K562 (cell line): ENCODE results near the gene CHRM1. TPM values are rescaled to one million over a fixed set of nuclear protein-coding genes. Genes with fewer than 3 reads are reported as not detected.
A peak's percentile ranks its signal among the peaks of the same experiment; 100 is the strongest.

Experiments
- ATAC-seq: fragments of 200-7000 bp; cut with Tn5 transposase; 3 replicates; pipeline ENCODE4 v1.9.1; 2020; ENCODE audit warnings: moderate library complexity
- BruUV-seq: library from RNA; stranded (reverse); fragments of 400-500 nt; replicated peaks from 2 replicates; lab custom pipeline; 2021; lab: Mats Ljungman, UMichigan
- CTCF ChIA-PET: fragments of 300-600 bp; formaldehyde crosslinking; extraction: SDS; loops from one replicate; lab custom pipeline; 2021; ENCODE audit warnings: low intra/inter-chr PET ratio; lab: Yijun Ruan, JAX
- POLR2A ChIA-PET: fragments of 300-600, 350-650 bp; sonication (Branson Sonifier 250); formaldehyde crosslinking; extraction: SDS; loops from one replicate; lab custom pipeline; 2021; ENCODE audit warnings: antibody characterized with exemption, inconsistent platforms; lab: Yijun Ruan, JAX
- DNase-seq, 4 experiments: peaks; one replicate each; pipeline versions ENCODE4 v3.0.0 to v3.0.0-alpha.2; 2011 to 2018; ENCODE audit warnings: low spot score in 3 of 4, mixed read lengths in 3 of 4; ENCODE audit errors: extremely low read depth in 1 of 4
- FAIRE-seq: peaks from 2 replicates; lab custom pipeline; 2011; peaks lifted over from hg19 to GRCh38; lab: Jason Lieb, UNC
- H2AFZ ChIP-seq: 2 replicates; pipeline ENCODE4 v1.6.0; 2011; ENCODE audit warnings: low read depth, low read length, control low read depth, inconsistent platforms
- H3K27ac ChIP-seq: fragments of 200-600 bp; 3 replicates; pipeline ENCODE4 v1.8.0; 2011; ENCODE audit warnings: low read depth, mild to moderate bottlenecking, control low read depth, inconsistent platforms, low read length, moderate library complexity, mixed read lengths; ENCODE audit errors: extremely low read depth
- H3K27me3 ChIP-seq, 2 experiments: fragments of 300-600 bp in 1 of 2; 2 replicates in 1 of 2; 3 replicates in 1 of 2; pipeline versions ENCODE4 v1.6.0 to v1.8.0; 2011; ENCODE audit warnings: inconsistent platforms in 2 of 2, low read length in 2 of 2, mild to moderate bottlenecking in 1 of 2, mixed read lengths in 1 of 2, moderate library complexity in 1 of 2; ENCODE audit not compliant: control insufficient read depth in 2 of 2, insufficient read depth in 2 of 2
- H3K36me3 ChIP-seq: fragments of 300-600 bp; 3 replicates; pipeline ENCODE4 v1.8.0; 2011; ENCODE audit warnings: mild to moderate bottlenecking, low read length, inconsistent platforms; ENCODE audit not compliant: control insufficient read depth, insufficient read depth
- H3K4me1 ChIP-seq, 2 experiments: fragments of 200-600 bp in 1 of 2; replicated peaks in 1 of 2; 2 replicates in 1 of 2; 3 replicates in 1 of 2; pipeline versions ENCODE4 v1.5.1 to v1.8.0; 2011; ENCODE audit warnings: inconsistent platforms in 2 of 2, low read length in 2 of 2, mild to moderate bottlenecking in 1 of 2, mixed read lengths in 1 of 2, moderate library complexity in 1 of 2; ENCODE audit not compliant: control insufficient read depth in 2 of 2, insufficient read depth in 2 of 2
- H3K4me2 ChIP-seq: 2 replicates; pipeline ENCODE4 v1.6.1; 2011; ENCODE audit warnings: low read length, control low read depth, inconsistent platforms, mixed read lengths; ENCODE audit not compliant: insufficient read depth
- H3K4me3 ChIP-seq: fragments of 200-600 bp; sonication (generic), shearing (Covaris generic); 2 replicates; pipeline ENCODE4 v1.5.1; 2016; ENCODE audit warnings: control low read depth, inconsistent platforms
- H3K79me2 ChIP-seq: fragments of 200-600 bp; 3 replicates; pipeline ENCODE4 v1.8.0; 2011; ENCODE audit warnings: low read length, inconsistent platforms; ENCODE audit not compliant: control insufficient read depth, insufficient read depth
- H3K9ac ChIP-seq, 2 experiments: 2 replicates each; pipeline versions ENCODE4 v1.6.0 to v1.6.1; 2011; ENCODE audit warnings: low read depth in 2 of 2, low read length in 2 of 2, control low read depth in 1 of 2, inconsistent platforms in 1 of 2, mild to moderate bottlenecking in 1 of 2, mixed read lengths in 1 of 2; ENCODE audit not compliant: insufficient read depth in 1 of 2
- H3K9me1 ChIP-seq: one replicate; pipeline ENCODE4 v1.6.0; 2011; ENCODE audit warnings: inconsistent platforms, mild to moderate bottlenecking, low read length, moderate library complexity; ENCODE audit not compliant: control insufficient read depth, insufficient read depth
- H3K9me3 ChIP-seq: replicated peaks from 2 replicates; pipeline ENCODE4 v1.5.1; 2011; ENCODE audit warnings: low read depth, low read length, inconsistent platforms; ENCODE audit not compliant: control insufficient read depth, insufficient read depth
- H4K20me1 ChIP-seq: replicated peaks from 2 replicates; pipeline ENCODE4 v1.6.1; 2011; ENCODE audit warnings: low read length, inconsistent platforms, mixed read lengths; ENCODE audit not compliant: control insufficient read depth, insufficient read depth
- AFF4 ChIP-seq: sonication (generic); formaldehyde crosslinking; IDR thresholded peaks from 2 replicates; pipeline ENCODE4 v1.8.0; 2023; ENCODE audit warnings: mild to moderate bottlenecking, missing genetic modification reagents
- FOXJ2 ChIP-seq: fragments of 200-800 bp; sonication (Bioruptor generic); IDR thresholded peaks from 2 replicates; pipeline ENCODE4 v1.6.1; 2016; ENCODE audit warnings: missing genetic modification characterization, missing compliant biosample characterization
- MEIS2 ChIP-seq: fragments of 450-650 bp; IDR thresholded peaks from 2 replicates; pipeline ENCODE4 v1.6.1; 2014; ENCODE audit warnings: mild to moderate bottlenecking; ENCODE audit not compliant: partially characterized antibody
- ZNF592 ChIP-seq: fragments of 450-650 bp; IDR thresholded peaks from 2 replicates; pipeline ENCODE4 v1.6.1; 2017; ENCODE audit warnings: antibody characterized with exemption, mild to moderate bottlenecking
- WGBS: fragments of 100-300 bp; shearing (Covaris generic); methylation state at CpG from one replicate; pipeline ENCODE4 v1.1.6; 2016; ENCODE audit warnings: low coverage, mixed read lengths; ENCODE audit not compliant: insufficient coverage; ENCODE audit errors: missing lambda C conversion rate; 5-methylcytosine and 5-hydroxymethylcytosine counted together
- in situ Hi-C: fragments of 300-500 bp; cut with MboI; formaldehyde crosslinking; loops from 4 replicates; pipeline ENCODE4 v1.15.0; 2018; ENCODE audit warnings: inconsistent platforms, mixed read lengths
- intact Hi-C: fragments of 100-400 bp; cut with micrococcal nuclease; formaldehyde crosslinking; loops from 2 replicates; pipeline ENCODE4 v1.14.2; 2022
- polyA plus RNA-seq, 8 experiments: library from polyadenylated mRNA; depleted of rRNA in 4 of 8; stranded (reverse) in 5 of 8; unstranded in 3 of 8; fragments of >200 nt; fragmentation: Nextera tagmentation in 2 of 8; fragmentation: Illumina TruSeq in 1 of 8; extraction: Ambion mirVana in 2 of 8; extraction: Trizol in 1 of 8; gene quantifications; 2 replicates each; pipeline versions ENCODE4 v1.2.1 to v1.2.3, GENCODE V29; 2011 to 2014; ENCODE audit warnings: inconsistent platforms in 1 of 8, missing spikeins in 1 of 8
- total RNA-seq, 7 experiments: library from RNA; depleted of rRNA in 6 of 7; stranded (reverse); fragments of >200 nt in 6 of 7; fragmentation: Illumina TruSeq in 2 of 7; extraction: Trizol in 2 of 7; gene quantifications; 2 replicates each; pipeline versions ENCODE4 v1.2.1 to v1.2.3, GENCODE V29; 2011 to 2021; ENCODE audit warnings: low replicate concordance in 1 of 7

The CHRM1 gene
- total and polyA plus RNA-seq, 9 of the 15 experiments (the other 6 are each of a cell fraction or from before 2014, with no cell fraction given), result not detected

- intact Hi-C loops, result no loop called here
- no TSS peak for BruUV-seq
- H3K79me2 ChIP-seq, result no peaks in the 10 kb centered on the region
- H3K4me2 ChIP-seq, result no peak overlapping the region
- H3K36me3 ChIP-seq, result no peaks in the 10 kb centered on the region
- no peak overlapping the region for H3K4me3 ChIP-seq
- H4K20me1 ChIP-seq, result no peaks in the 10 kb centered on the region; the same call in 1 of the 2 replicates
- CTCF ChIA-PET, result interaction anchor here (0.6 kb wide), 1 partner anchor 172 kb away, joined by 6 read pairs; the partner anchor contains the start of gene TMEM179B
- H3K27ac ChIP-seq, result no peak overlapping the region
- H3K9me3 ChIP-seq, result no peaks in the 10 kb centered on the region
- peaks cover 0 to 3% of the 10 kb centered on the region in 2 experiments; a peak in 1 of 5 replicates for H3K4me1 ChIP-seq
- H2AFZ ChIP-seq, result no peak overlapping the region
- no peak for ATAC-seq
- H3K9ac ChIP-seq, result no peak overlapping the region
- no peak for FAIRE-seq
- DNase-seq, result no peak
- WGBS, result 4% methylated on average over 11 of the region's 11 CpGs
- in situ Hi-C loops, result no loop called here
- peaks cover 10 to 14% of the 10 kb centered on the region in 2 experiments; a peak in 4 of 5 replicates for H3K27me3 ChIP-seq
- H3K9me1 ChIP-seq, result no peaks in the 10 kb centered on the region
- POLR2A ChIA-PET, result interaction anchor here (1.3 kb wide), 1 partner anchor 118 kb away, joined by 3 read pairs; no protein-coding TSS in a partner anchor
- TF ChIP-seq MEIS2 (peak; percentile 53), FOXJ2 (tag) (0 out of 2 replicates have a peak, but pooled peaks have one; percentile 32), ZNF592 (no peak), AFF4 (CRISPR knock-in tag) (no peak)
Measured at GRCh38 chr11:62958547-62959421, 37.6 kb upstream of the CHRM1 start.
